HUES6 (cell line): ENCODE data around the gene STXBP6.
A peak's percentile ranks its signal among the peaks of the same experiment; 100 is the strongest.
"Not testable (repeated sequence)": the region's sequence is repeated elsewhere in the genome, so short reads cannot be mapped to it uniquely, and the experiment has no call there.

ENCODE experiments used
- H3K27ac ChIP-seq: 2 replicates; pipeline ENCODE4 v1.7.0; 2013; ENCODE audit warnings: low read depth, mild to moderate bottlenecking, low read length, inconsistent platforms
- H3K27me3 ChIP-seq: 2 replicates; pipeline ENCODE4 v1.6.1; 2013; ENCODE audit warnings: low read length; ENCODE audit not compliant: control insufficient read depth, insufficient read depth
- H3K36me3 ChIP-seq: 2 replicates; pipeline ENCODE4 v1.6.1; 2013; ENCODE audit warnings: low read length; ENCODE audit not compliant: control insufficient read depth, insufficient read depth
- H3K4me1 ChIP-seq: 2 replicates; pipeline ENCODE4 v1.6.1; 2013; ENCODE audit warnings: low read length; ENCODE audit not compliant: control insufficient read depth, insufficient read depth
- H3K4me3 ChIP-seq: 2 replicates; pipeline ENCODE4 v1.5.1; 2013; ENCODE audit warnings: low read depth, low read length
- H3K9ac ChIP-seq: one replicate; pipeline ENCODE4 v1.6.1; 2013; ENCODE audit warnings: mild to moderate bottlenecking, low read length
- H3K9me3 ChIP-seq: 2 replicates; pipeline ENCODE4 v1.6.1; 2013; ENCODE audit warnings: low read depth, low read length; ENCODE audit not compliant: control insufficient read depth, insufficient read depth

The STXBP6 gene

DNA sequence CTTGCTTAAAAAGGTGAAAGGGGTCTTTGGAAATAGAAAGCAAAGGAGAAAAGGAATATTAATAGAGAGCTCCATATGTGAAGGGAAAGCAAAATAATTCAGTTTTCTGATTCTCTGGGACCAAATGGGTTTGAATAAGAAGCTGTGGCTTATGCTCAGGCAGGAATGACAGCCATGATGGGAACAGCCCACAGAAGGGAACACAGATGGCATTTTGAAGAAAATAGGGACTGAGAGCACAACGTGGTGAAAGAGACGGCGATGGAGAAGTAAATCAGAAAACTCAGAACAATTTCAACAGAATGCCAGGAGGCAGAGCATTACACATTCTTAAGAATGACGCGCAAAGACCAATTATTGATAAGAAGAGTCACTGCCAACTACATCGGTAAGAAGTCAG lies 102.8 kb downstream of the STXBP6 start:
- H3K36me3 ChIP-seq = no peaks in the 10 kb centered on the region
- no peaks in the 10 kb centered on the region for H3K27me3 ChIP-seq
- no peak overlapping the region for H3K27ac ChIP-seq
- peaks cover 30% of the 10 kb centered on the region for H3K4me1 ChIP-seq
- no peaks in the 10 kb centered on the region for H3K9me3 ChIP-seq
- H3K9ac ChIP-seq = no peak overlapping the region
- H3K4me3 ChIP-seq = no peak overlapping the region

DNA sequence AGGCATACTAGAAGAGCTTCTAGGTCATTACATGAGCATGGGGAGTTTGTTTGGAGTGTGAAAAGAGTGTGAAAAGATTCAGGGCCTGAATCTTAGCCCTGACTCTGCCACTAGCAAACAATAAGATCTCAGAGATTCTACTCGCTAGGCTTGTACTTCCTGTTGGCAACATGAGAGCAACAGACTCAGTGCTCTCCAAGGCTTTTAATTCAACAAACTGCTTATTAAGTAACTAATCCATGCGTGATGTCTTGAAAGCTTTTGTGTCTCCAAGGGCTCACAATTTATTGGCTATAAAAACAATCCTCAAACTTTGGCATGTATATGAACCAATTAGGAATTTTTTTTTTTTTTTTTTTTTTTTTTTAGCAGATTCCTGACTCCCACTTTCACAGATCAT lies 105.1 kb downstream of the STXBP6 start:
- peaks cover 38% of the 10 kb centered on the region for H3K4me1 ChIP-seq
- H3K27me3 ChIP-seq = no peaks in the 10 kb centered on the region
- H3K4me3 ChIP-seq = no peak overlapping the region
- H3K9me3 ChIP-seq = no peaks in the 10 kb centered on the region
- H3K9ac ChIP-seq = no peak overlapping the region
- H3K27ac ChIP-seq = no peak overlapping the region
- H3K36me3 ChIP-seq = no peaks in the 10 kb centered on the region

DNA sequence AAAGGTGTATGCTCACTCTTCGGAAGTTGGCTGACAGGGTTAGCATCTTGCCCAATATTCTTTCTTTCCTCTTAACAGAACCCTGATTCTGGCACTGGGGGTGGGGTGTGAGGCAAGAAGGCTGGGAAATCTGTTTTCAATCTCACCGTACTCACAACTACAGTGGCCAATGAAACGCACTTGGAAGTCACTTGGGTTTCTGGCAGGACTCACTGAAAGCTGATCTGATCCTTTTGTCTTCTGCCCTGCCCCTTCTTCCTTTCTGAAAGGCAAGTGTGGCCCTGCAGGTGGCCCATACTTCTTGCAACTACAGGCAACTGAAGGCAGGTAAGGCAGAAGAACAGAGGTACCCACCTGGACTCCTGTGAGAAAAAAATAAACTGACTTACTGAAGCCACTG lies 106.9 kb downstream of the STXBP6 start:
- Histone ChIP-seq H3K9me3 (no peaks in the 10 kb centered on the region), H3K27me3 (no peaks in the 10 kb centered on the region), H3K4me3 (no peak overlapping the region), H3K4me1 (peaks cover 30% of the 10 kb centered on the region), H3K9ac (no peak overlapping the region), H3K27ac (no peak overlapping the region), H3K36me3 (no peaks in the 10 kb centered on the region)

DNA sequence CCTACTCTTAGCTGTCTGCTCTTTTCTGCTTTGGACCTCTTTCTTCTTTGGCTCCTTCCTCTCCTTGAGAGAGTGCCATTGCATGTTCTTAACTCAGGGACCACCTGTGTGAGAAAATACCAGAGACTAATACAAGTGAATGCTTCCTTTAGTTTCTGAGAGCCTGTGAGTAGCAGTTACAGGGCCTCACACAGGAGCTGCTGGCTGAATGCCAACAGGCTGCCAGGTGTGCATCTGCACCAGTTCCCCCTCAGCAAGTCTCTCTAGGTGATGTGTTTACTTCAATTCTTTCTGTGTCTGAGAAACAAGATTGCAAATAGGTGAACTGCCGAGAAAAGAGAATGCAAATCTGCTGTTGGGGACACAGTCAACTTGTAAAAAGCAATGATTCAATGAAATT lies 108.2 kb downstream of the STXBP6 start:
- Histone ChIP-seq H3K9me3 (no peaks in the 10 kb centered on the region), H3K9ac (no peak overlapping the region), H3K36me3 (no peaks in the 10 kb centered on the region), H3K27ac (peak overlapping the region; percentile 22; the same call in 1 of the 2 replicates), H3K4me3 (no peak overlapping the region), H3K4me1 (peaks cover 30% of the 10 kb centered on the region), H3K27me3 (no peaks in the 10 kb centered on the region)

DNA sequence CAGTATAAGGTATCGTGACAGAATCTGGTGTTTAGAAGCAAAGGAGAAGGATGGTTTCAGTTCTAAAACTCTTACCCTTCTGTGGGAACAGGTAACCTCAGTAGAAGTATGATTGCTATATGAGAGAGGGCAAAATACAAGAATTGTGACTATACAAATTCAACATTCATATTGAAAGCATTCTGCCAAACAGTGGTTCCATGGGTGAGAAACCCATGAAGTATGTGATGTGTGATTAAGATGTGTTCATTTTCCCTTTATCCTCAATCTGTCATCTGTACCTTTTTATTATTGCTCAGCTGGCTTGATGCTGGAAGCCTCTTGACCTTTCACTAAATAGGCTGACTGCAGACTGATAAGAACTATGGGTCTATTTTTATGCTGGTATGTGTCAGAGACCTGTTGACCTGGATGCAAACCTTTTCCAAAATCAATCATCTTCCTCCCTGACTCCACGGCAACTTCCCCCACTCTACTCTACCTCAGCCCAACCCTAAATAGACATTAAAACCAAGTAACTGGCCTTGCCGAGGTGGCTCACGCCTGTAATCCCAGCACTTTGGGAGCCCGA lies 109.6 kb downstream of the STXBP6 start:
- Histone ChIP-seq H3K4me1 (peaks cover 30% of the 10 kb centered on the region), H3K27ac (no peak overlapping the region), H3K36me3 (no peaks in the 10 kb centered on the region), H3K9ac (no peak overlapping the region), H3K9me3 (no peaks in the 10 kb centered on the region), H3K27me3 (no peaks in the 10 kb centered on the region), H3K4me3 (no peak overlapping the region)

DNA sequence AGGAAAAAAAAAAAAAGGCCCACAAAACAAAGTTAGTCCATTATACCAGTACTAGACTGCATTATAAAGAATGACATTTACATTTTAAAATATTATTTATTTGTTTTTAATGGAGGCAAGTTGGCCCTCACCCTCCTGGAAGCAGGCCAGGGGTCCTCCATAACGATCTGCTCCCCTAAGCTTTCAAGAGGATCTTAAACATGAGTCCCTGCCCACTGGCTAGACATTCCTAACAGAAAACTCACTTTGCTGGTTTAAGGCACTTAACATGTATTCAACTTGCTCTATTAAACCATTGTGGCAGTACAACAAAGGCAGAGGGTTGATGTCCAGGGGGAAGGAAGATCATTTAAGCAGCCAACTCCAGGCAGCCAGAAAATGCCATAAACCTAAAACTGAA lies 111.4 kb downstream of the STXBP6 start:
- no peaks in the 10 kb centered on the region for H3K36me3 ChIP-seq
- H3K4me1 ChIP-seq = peaks cover 22% of the 10 kb centered on the region
- no peak overlapping the region for H3K9ac ChIP-seq
- no peak overlapping the region for H3K4me3 ChIP-seq
- no peaks in the 10 kb centered on the region for H3K9me3 ChIP-seq
- no peak overlapping the region for H3K27ac ChIP-seq
- H3K27me3 ChIP-seq = no peaks in the 10 kb centered on the region

DNA sequence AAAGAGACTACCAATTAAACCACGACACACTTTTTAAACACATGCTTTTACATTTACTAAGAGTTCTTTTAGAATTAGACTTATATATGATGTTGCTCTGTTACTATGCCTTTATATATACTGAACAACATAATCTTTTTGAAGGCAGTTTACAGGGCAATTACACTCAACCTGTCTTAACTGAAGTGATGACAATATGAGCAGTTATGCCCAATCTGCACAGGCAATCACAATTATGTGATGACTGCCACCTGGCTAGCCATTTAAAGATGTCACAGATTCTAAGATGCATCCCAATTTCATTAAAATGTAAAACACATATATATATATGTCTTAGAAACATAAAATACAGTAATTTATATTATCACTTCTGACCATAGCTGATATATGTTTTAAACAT lies 112.6 kb downstream of the STXBP6 start:
- no peaks in the 10 kb centered on the region for H3K27me3 ChIP-seq
- peaks cover 10% of the 10 kb centered on the region for H3K4me1 ChIP-seq
- no peaks in the 10 kb centered on the region for H3K9me3 ChIP-seq
- no peak overlapping the region for H3K9ac ChIP-seq
- H3K4me3 ChIP-seq = no peak overlapping the region
- no peaks in the 10 kb centered on the region for H3K36me3 ChIP-seq
- no peak overlapping the region for H3K27ac ChIP-seq

DNA sequence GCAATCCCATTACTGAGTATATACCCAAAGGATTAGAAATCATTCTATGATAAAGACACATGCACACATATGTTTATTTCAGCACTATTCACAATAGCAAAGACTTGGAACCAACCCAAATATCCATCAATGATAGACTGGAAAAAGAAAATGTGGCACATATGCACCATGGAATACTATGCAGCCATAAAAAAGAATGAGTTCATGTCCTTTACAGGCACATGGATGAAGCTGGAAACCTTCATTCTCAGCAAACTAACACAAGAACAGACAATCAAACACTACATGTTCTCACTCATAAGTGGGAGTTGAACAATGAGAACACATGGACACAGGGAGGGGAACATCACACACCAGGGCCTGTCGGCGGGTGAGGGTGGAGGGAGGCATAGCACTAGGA lies 113.2 kb downstream of the STXBP6 start:
- H3K9ac ChIP-seq, H3K9me3 ChIP-seq, H3K4me3 ChIP-seq, H3K27me3 ChIP-seq, H3K27ac ChIP-seq, H3K36me3 ChIP-seq, H3K4me1 ChIP-seq: not testable (repeated sequence)

DNA sequence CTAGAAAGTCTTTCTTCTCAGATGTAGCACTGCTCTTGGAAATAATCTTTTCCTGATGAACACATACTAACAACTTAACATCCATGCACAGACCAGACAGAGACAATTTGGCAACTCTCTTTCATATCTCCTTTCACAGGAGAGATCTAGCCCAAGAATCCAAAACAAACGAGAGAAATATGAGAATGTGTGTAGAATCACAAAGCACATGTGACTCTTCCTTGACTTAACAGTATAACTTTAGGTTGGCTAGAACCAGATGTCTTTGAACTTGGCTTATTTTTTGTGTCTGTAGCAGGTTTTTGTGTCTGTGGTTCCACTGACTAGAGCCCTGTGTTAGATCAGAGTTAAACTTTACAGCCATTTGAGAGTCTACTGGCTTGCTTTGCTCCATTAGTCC lies 114.2 kb downstream of the STXBP6 start:
- Histone ChIP-seq H3K9me3 (no peaks in the 10 kb centered on the region), H3K4me3 (no peak overlapping the region), H3K27me3 (no peaks in the 10 kb centered on the region), H3K27ac (no peak overlapping the region), H3K9ac (no peak overlapping the region), H3K36me3 (no peaks in the 10 kb centered on the region), H3K4me1 (no peaks in the 10 kb centered on the region)

DNA sequence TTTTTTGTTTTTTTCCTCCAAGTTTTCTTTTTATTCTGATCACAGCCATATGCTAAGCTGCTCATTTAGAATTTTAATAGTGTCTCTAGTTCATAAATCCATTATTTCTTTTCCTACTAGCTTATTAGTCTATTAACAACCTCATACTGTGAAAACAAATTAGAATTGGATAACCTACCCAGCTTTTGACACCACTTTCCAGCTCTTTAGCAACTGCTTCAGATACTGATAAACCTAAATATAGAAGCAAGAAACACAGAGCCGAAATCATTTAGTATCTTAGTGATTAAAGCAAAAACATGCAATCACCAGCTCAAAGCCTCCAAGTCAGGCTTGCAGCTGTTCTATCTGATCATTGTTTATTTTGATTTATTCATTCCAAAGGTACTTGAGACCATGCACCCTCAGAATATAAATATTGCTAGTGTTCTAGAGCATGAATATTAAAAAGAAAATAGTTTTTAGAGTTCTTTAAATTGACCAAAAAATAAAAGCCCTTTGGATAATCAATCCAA lies 121.5 kb downstream of the STXBP6 start:
- no peaks in the 10 kb centered on the region for H3K9me3 ChIP-seq
- no peaks in the 10 kb centered on the region for H3K36me3 ChIP-seq
- peaks cover 9% of the 10 kb centered on the region; the same call in 1 of the 2 replicates for H3K4me1 ChIP-seq
- no peak overlapping the region for H3K9ac ChIP-seq
- H3K27me3 ChIP-seq = no peaks in the 10 kb centered on the region
- H3K4me3 ChIP-seq = no peak overlapping the region
- H3K27ac ChIP-seq = no peak overlapping the region

DNA sequence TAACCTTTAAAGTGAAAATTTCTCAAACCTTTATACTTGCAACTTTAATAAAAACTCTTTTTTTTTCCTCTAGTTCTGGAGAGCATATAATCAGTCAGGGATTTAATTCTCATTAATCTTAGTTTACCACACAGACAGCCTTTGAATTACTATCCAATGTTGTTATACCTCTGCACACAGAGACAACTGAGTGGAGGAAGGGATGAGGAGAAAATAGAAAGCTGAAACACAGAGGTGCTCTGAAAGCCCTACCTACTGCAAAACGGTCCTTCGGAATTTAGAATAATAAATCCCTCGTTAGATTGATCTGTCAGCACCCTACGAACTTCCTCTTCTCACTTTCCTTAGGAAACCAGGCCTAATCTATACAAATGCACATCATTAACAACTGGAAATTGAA lies 122.1 kb downstream of the STXBP6 start:
- Histone ChIP-seq H3K9me3 (no peaks in the 10 kb centered on the region), H3K36me3 (no peaks in the 10 kb centered on the region), H3K4me3 (no peak overlapping the region), H3K27ac (no peak overlapping the region), H3K27me3 (no peaks in the 10 kb centered on the region), H3K9ac (no peak overlapping the region), H3K4me1 (peaks cover 9% of the 10 kb centered on the region; the same call in 1 of the 2 replicates)
